Fibroblast of upper back skin (primary cell): ENCODE results near the gene RBBP6.
"Not testable (repeated sequence)": the region's sequence is repeated elsewhere in the genome, so short reads cannot be mapped to it uniquely, and the experiment has no call there.

Source experiments
- DNase-seq: peaks from one replicate; pipeline ENCODE4 v3.0.0-alpha.2; 2013

RBBP6 gene

GRCh38 chr16:24539295-24539849 is at the start of gene RBBP6:
TSS of gene RBBP6 (plus strand) at chr16:24539566. CDS start at chr16:24540627, 1,061 bp downstream.
- DNase-seq = peak; percentile 96

GRCh38 chr16:24490866-24491265 is 48.5 kb upstream of the RBBP6 start:
- no peak for DNase-seq

- DNase-seq = no peak
Observed at GRCh38 chr16:24491731-24492130, 47.6 kb upstream of the RBBP6 start.

- DNase-seq = no peak
Observed at GRCh38 chr16:24493821-24494220, 45.5 kb upstream of the RBBP6 start.

GRCh38 chr16:24495207-24495606 is 44.2 kb upstream of the RBBP6 start:
- not testable (repeated sequence) for DNase-seq

GRCh38 chr16:24497440-24497839 is 41.9 kb upstream of the RBBP6 start:
- DNase-seq = peak; percentile 12

GRCh38 chr16:24499193-24499814 is 40.1 kb upstream of the RBBP6 start:
- peak; percentile 5 for DNase-seq

- DNase-seq = peak; percentile 61
Observed at GRCh38 chr16:24504472-24505345, 34.7 kb upstream of the RBBP6 start.

- DNase-seq = no peak
Observed at GRCh38 chr16:24505959-24506358, 33.4 kb upstream of the RBBP6 start.

GRCh38 chr16:24507959-24508480 is 31.3 kb upstream of the RBBP6 start:
- DNase-seq = no peak

- peak; percentile 72 for DNase-seq
Observed at GRCh38 chr16:24508614-24509013, 30.8 kb upstream of the RBBP6 start.

- DNase-seq = no peak
Observed at GRCh38 chr16:24509536-24509935, 29.8 kb upstream of the RBBP6 start.

GRCh38 chr16:24511174-24511573 is 28.2 kb upstream of the RBBP6 start:
- DNase-seq = no peak

GRCh38 chr16:24511792-24512191 is 27.6 kb upstream of the RBBP6 start:
- no peak for DNase-seq

- no peak for DNase-seq
Observed at GRCh38 chr16:24514096-24514495, 25.3 kb upstream of the RBBP6 start.

GRCh38 chr16:24515186-24515585 is 24.2 kb upstream of the RBBP6 start:
- DNase-seq = no peak

- DNase-seq = peak; percentile 79
Observed at GRCh38 chr16:24516900-24517669, 22.3 kb upstream of the RBBP6 start.

GRCh38 chr16:24518498-24518897 is 20.9 kb upstream of the RBBP6 start:
- no peak for DNase-seq

GRCh38 chr16:24520983-24521382 is 18.4 kb upstream of the RBBP6 start:
- no peak for DNase-seq

- no peak for DNase-seq
Observed at GRCh38 chr16:24522751-24523150, 16.6 kb upstream of the RBBP6 start.

GRCh38 chr16:24523569-24523968 is 15.8 kb upstream of the RBBP6 start:
- no peak for DNase-seq

- DNase-seq = no peak
Observed at GRCh38 chr16:24524855-24525677, 14.3 kb upstream of the RBBP6 start.
